Cardiac septum (tissue), 1 donor: ENCODE data around the gene TMEM11. TPM values are rescaled to one million over a fixed set of nuclear protein-coding genes. Genes with fewer than 3 reads are reported as not detected.
"Not testable (repeated sequence)": the region's sequence is repeated elsewhere in the genome, so short reads cannot be mapped to it uniquely, and the experiment has no call there.

Experiments used
- DNase-seq: peaks from one replicate; pipeline ENCODE4 v3.0.0-alpha.2; 2020; ENCODE audit warnings: low spot score
- intact Hi-C: fragments of 100-400 bp; cut with DNase I; formaldehyde crosslinking; loops from one replicate; pipeline ENCODE4 v1.14.0; 2022
- total RNA-seq: library from RNA; stranded (reverse); fragmentation: NEBNext Ultra II Directional; extraction: Animal tissue kit (Norgen Biotek cat#: 25700); gene quantifications from one replicate; pipeline ENCODE4 v1.2.1, GENCODE V29; 2021
- donor health status: DM: no; HTN: no; CAD: no.

TMEM11 gene
- total RNA-seq, 1 donor from 2014 or later = 32.0 TPM

GRCh38 chr17:21192414-21192813 lies 21.5 kb downstream of the TMEM11 start:
- DNase-seq, intact Hi-C loops: not testable (repeated sequence)

GRCh38 chr17:21191698-21192097 lies 22.3 kb downstream of the TMEM11 start:
- DNase-seq = no peak
- intact Hi-C loops = no loop called here

- intact Hi-C loops = no loop called here
- no peak for DNase-seq
Measured at GRCh38 chr17:21190078-21190477, 23.9 kb downstream of the TMEM11 start.

GRCh38 chr17:21189361-21189760 lies 24.6 kb downstream of the TMEM11 start:
- intact Hi-C loops = no loop called here
- DNase-seq = no peak

- intact Hi-C loops = no loop called here
- no peak for DNase-seq
Measured at GRCh38 chr17:21186399-21187187, 27.4 kb downstream of the TMEM11 start.

- intact Hi-C loops = no loop called here
- DNase-seq = no peak
Measured at GRCh38 chr17:21185061-21185460, 28.9 kb downstream of the TMEM11 start.

- DNase-seq = no peak
- intact Hi-C loops = no loop called here
Measured at GRCh38 chr17:21184570-21184969, 29.4 kb downstream of the TMEM11 start.

GRCh38 chr17:21183468-21183867 lies 30.5 kb downstream of the TMEM11 start:
- intact Hi-C loops = no loop called here
- no peak for DNase-seq

GRCh38 chr17:21177854-21178600 lies 35.9 kb downstream of the TMEM11 start:
- intact Hi-C loops = no loop called here
- no peak for DNase-seq

- intact Hi-C loops = no loop called here
- no peak for DNase-seq
Measured at GRCh38 chr17:21177401-21177800, 36.6 kb downstream of the TMEM11 start.

GRCh38 chr17:21176773-21177395 lies 37.1 kb downstream of the TMEM11 start:
- intact Hi-C loops = no loop called here
- DNase-seq = no peak

- intact Hi-C loops = no loop called here
- no peak for DNase-seq
Measured at GRCh38 chr17:21174713-21175112, 39.2 kb downstream of the TMEM11 start.

- intact Hi-C loops = no loop called here
- DNase-seq = no peak
Measured at GRCh38 chr17:21174186-21174585, 39.8 kb downstream of the TMEM11 start.

- DNase-seq = no peak
- intact Hi-C loops = no loop called here
Measured at GRCh38 chr17:21173543-21173942, 40.4 kb downstream of the TMEM11 start.

GRCh38 chr17:21172846-21173245 lies 41.1 kb downstream of the TMEM11 start:
- no peak for DNase-seq
- intact Hi-C loops = no loop called here

GRCh38 chr17:21171970-21172510 lies 41.9 kb downstream of the TMEM11 start:
- no peak for DNase-seq
- intact Hi-C loops = no loop called here

- DNase-seq = no peak
- intact Hi-C loops = no loop called here
Measured at GRCh38 chr17:21171309-21171922, 42.5 kb downstream of the TMEM11 start.

GRCh38 chr17:21170809-21171208 lies 43.2 kb downstream of the TMEM11 start:
- no peak for DNase-seq
- intact Hi-C loops = no loop called here

- no peak for DNase-seq
- intact Hi-C loops = loop anchor here (5.0 kb wide), 2 partner anchors 42 to 43 kb away; partner anchors contain the start of genes DHRS7B and TMEM11
Measured at GRCh38 chr17:21169496-21169895, 44.5 kb downstream of the TMEM11 start.

GRCh38 chr17:21168555-21168865 lies 45.5 kb downstream of the TMEM11 start:
- no peak for DNase-seq
- intact Hi-C loops = loop anchor here (5.0 kb wide), 2 partner anchors 41 to 44 kb away; partner anchors contain the start of genes DHRS7B and TMEM11
